ENCODE measurements around the gene ART5.
"Not testable (repeated sequence)": the region's sequence is repeated elsewhere in the genome, so short reads cannot be mapped to it uniquely, and the experiment has no call there.

Gene ART5

DNA sequence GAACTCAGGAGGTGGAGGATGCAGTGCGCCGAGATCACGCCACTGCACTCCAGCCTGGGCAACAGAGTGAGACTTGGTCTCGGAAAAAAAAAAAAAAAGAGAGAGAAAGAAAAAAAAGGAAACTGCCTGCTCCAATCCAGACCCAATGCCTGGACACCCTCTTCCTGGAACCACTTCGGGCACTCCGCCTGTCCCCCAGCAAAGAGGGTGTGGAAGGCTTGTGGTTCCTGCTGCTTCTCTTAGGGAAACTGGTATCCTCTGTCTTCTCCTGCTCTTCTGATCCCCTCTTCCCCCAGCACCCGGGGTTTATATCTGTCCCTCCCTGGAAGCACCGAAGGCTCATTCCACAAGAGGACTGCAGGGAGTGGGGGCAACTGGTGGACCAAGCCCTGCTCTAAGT is 16.5 kb upstream of the ART5 start:
- no peak overlapping the region for H3K27ac ChIP-seq
- TF ChIP-seq ZFX (IDR thresholded peaks at IDR 0.05) = no peak
- TF ChIP-seq, protein P1, sequence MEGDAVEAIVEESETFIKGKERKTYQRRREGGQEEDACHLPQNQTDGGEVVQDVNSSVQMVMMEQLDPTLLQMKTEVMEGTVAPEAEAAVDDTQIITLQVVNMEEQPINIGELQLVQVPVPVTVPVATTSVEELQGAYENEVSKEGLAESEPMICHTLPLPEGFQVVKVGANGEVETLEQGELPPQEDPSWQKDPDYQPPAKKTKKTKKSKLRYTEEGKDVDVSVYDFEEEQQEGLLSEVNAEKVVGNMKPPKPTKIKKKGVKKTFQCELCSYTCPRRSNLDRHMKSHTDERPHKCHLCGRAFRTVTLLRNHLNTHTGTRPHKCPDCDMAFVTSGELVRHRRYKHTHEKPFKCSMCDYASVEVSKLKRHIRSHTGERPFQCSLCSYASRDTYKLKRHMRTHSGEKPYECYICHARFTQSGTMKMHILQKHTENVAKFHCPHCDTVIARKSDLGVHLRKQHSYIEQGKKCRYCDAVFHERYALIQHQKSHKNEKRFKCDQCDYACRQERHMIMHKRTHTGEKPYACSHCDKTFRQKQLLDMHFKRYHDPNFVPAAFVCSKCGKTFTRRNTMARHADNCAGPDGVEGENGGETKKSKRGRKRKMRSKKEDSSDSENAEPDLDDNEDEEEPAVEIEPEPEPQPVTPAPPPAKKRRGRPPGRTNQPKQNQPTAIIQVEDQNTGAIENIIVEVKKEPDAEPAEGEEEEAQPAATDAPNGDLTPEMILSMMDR (conservative IDR thresholded peaks at IDR 0.05) = no peak

DNA sequence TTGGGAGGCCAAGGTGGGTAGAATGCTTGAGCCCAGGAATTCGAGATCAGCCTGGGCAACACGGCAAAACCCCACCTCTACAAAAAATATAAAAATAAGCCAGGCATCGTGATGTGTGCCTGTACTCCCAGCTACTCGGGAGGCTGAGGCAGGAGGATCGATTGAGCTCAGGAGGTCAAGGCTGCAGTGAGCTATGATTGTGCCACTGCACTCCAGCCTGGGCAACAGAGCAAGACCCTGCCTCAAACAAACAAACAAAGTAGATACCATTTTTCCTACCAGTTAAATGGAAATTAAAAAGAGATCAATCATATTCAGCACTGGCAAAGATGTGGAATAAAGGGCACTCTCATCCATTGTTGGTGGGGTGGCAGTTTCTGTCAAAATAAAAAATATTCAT is 15.5 kb upstream of the ART5 start:
- not testable (repeated sequence) for H3K27ac ChIP-seq

DNA sequence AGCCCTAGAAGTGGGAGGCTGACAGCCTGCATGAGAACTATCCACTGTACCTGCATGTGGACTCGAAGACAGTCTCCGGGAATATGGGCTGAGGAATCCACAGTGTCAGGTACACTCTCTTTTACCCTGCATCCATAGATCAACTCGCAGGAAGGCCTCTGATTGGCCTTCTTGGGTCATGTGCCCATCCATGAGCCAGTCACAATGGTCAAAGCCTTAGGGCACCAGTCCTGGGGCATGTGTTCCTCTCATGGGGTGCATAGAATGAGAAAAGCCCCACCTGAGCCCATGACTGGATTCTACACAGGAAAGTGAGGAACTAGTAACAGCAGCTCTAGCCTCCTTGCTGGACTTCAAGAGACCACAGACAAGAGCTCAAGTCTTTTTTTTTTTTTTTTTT is 13.8 kb upstream of the ART5 start:
- TF ChIP-seq, protein P1 (conservative IDR thresholded peaks at IDR 0.05) = no peak
- no peak for TF ChIP-seq ZFX (IDR thresholded peaks at IDR 0.05)
- H3K27ac ChIP-seq = no peak overlapping the region

- not testable (repeated sequence) for H3K27ac ChIP-seq
Observed at GRCh38 chr11:3652514-3652913, 10.7 kb upstream of the ART5 start.

DNA sequence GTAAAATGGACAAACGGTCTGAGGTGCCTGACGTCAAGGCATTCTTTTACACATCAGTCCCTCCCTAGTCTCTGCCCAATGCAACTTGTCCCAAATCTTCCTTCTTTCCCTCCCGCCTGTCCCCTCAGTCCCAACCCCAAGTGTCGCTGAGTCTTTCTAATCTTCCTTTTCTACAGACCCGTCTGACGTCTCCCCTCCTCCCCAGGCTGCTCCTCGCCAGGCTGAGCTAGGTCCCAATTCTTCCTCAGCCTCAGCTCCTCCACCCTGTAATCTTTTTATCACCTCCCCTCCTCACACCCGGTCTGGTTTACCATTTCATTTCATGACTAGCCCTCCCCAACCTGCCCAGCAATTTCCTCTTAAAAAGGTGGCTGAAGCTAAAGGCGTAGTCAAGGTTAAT is 7.6 kb upstream of the ART5 start:
- not testable (repeated sequence) for H3K27ac ChIP-seq

GRCh38 chr11:3648843-3649242 is 7.1 kb upstream of the ART5 start:
- H3K27ac ChIP-seq = not testable (repeated sequence)

DNA sequence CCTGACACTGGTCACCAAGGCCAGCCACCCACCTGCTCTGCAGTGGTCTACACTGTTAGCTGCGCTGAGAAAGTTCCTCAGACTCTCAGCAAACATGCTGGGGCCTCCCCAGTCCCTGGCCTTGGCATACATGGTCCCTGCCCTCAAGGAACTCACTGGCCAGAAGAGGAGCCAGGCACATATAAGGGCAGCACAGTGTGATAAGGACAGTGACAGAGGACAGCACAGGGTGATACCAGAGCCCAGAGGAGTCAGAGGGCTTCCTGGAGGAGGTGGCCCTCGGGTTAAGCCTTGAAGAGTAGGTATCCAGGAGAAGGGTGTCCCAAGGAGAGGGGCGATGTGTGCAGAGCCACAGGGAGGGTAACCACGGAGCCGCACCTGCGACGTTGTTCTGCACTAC is 3.8 kb upstream of the ART5 start:
- H3K27ac ChIP-seq = no peak overlapping the region
- TF ChIP-seq ZFX (IDR thresholded peaks at IDR 0.05) = no peak
- TF ChIP-seq, protein P1 (conservative IDR thresholded peaks at IDR 0.05) = no peak

DNA sequence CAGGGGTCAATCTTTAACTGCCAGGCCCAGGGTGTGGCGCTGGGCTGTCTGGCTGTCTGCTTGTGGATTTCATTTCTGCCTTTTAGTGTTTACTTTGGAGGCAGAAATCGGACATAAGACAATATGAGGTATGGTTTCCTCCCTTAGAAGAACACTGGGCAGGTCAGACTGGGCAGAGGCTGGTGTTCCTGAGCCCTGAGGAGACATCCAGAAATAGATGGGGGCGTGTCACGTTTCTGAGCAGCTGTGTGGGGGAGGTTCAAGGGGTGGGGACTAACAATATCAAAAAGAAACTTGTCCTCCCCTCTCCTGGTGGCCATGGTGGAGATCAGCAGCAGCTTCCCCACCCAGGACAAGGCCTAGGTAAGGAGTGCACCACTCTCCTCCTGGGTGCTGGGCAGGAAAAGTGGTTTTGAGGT is 3.0 kb upstream of the ART5 start, which contains the start of gene ART1:
ART1 (plus strand) TSS at position 312 of the 419 bp plus-strand sequence. CDS start 14,086 bp downstream, outside the sequence.
- no peak within 1 kb of the TSS for H3K27ac ChIP-seq
- TF ChIP-seq, protein P1 (conservative IDR thresholded peaks at IDR 0.05) = no peak
- TF ChIP-seq ZFX (IDR thresholded peaks at IDR 0.05) = no peak

DNA sequence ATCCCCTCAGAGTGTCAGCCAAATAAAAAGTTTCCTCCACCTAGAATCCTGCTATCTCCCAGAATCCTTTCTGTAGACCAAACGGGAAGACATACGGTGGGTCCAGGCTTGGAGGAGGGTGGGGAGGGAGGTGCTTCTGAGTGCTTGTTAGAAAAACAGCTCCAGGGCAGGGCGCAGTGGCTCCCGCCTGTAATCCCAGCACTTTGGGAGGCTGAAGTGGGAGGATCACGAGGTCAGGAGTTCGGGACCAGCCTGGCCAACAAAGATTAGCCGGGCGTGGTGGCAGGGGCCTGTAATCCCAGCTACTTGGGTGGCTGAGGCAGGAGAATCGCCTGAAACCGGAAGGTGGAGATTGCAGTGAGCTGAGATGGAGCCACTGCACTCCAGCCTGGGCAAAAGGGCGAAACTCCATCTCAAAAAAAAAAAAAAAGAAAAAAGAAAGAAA is 1.3 kb upstream of the ART5 start:
- not testable (repeated sequence) for H3K27ac ChIP-seq

DNA sequence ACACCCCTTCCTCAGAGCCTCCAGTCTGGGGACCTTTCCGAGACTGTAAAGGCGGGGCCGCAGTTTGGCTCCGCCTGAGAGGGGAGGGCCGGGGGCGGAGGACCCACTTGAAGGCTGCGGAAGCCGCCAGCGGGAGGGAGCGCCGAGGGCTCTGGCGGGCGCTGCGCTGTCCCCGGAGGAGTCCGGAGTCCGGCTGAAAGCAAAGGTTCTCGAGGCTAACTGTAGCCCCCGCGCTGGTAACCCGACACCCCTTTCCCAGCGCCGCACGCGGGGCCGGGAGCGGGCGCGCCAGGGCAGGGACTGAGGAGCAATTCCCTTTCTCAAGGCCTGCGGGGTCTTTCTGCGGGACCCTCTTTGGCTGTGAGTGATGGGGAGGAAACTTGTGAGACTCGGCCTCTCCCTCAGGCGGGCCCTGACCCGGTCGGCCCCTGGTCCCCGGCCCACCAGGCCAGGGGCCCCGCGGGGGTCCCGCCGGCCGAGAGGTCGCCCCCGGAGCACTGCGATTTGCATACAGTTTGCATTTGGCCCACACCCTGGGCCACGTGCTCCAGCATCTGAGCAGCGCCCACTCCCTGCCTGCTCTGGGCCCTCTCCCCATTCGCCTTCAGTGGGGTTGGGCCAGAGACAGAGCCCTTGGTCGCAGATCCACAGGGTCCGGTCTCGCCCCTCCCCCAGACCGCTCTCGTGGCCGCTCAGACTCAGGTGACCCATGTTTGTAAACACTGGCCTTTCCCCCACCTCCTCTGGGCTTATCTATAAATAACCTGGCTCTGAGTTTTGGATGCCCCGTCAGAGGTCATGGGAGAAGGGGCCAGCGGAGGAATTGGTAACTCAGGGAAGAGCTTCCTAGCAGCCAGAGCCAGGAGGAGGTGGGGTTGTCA is 519 bp upstream of the ART5 start:
- H3K27ac ChIP-seq = no peak overlapping the region
- TF ChIP-seq, protein P1 (conservative IDR thresholded peaks at IDR 0.05) = no peak
- no peak for TF ChIP-seq ZFX (IDR thresholded peaks at IDR 0.05)
